ENCODE measurements around the gene SETD6.
A peak's percentile ranks its signal among the peaks of the same experiment; 100 is the strongest.
"Not testable (repeated sequence)": the region's sequence is repeated elsewhere in the genome, so short reads cannot be mapped to it uniquely, and the experiment has no call there.

Gene SETD6

GRCh38 chr16:58515125-58515870, at the start of gene SETD6:
Gene SETD6 (plus strand): TSS chr16:58515517. CDS start chr16:58515538, 21 bp downstream.
- peak in 1 of 2 experiments; percentile 71 for DNase-seq

GRCh38 chr16:58465817-58466216, 49.5 kb upstream of the SETD6 start:
- no peak for DNase-seq

GRCh38 chr16:58466396-58466795, 48.9 kb upstream of the SETD6 start:
- DNase-seq: no peak

GRCh38 chr16:58467905-58468304, 47.4 kb upstream of the SETD6 start:
- DNase-seq: no peak

- DNase-seq: no peak
Measured at GRCh38 chr16:58471209-58471975, 43.9 kb upstream of the SETD6 start.

- DNase-seq: no peak
Measured at GRCh38 chr16:58472266-58472665, 43.1 kb upstream of the SETD6 start.

GRCh38 chr16:58472827-58473226, 42.5 kb upstream of the SETD6 start:
- DNase-seq: no peak

GRCh38 chr16:58474296-58474695, 41.0 kb upstream of the SETD6 start:
- no peak for DNase-seq

GRCh38 chr16:58475091-58475619, 40.2 kb upstream of the SETD6 start:
- no peak for DNase-seq

GRCh38 chr16:58476791-58477190, 38.5 kb upstream of the SETD6 start:
- no peak for DNase-seq

GRCh38 chr16:58478427-58478826, 36.9 kb upstream of the SETD6 start:
- DNase-seq: no peak

GRCh38 chr16:58481226-58481869, 34.0 kb upstream of the SETD6 start:
- no peak for DNase-seq

GRCh38 chr16:58481931-58482330, 33.4 kb upstream of the SETD6 start:
- DNase-seq: no peak

- DNase-seq: no peak
Measured at GRCh38 chr16:58485184-58485887, 30.0 kb upstream of the SETD6 start.

GRCh38 chr16:58487566-58488351, 27.6 kb upstream of the SETD6 start:
- peak in 1 of 2 experiments; percentile 33 for DNase-seq

GRCh38 chr16:58488531-58488930, 26.8 kb upstream of the SETD6 start:
- no peak for DNase-seq

- DNase-seq: no peak
Measured at GRCh38 chr16:58490065-58490464, 25.3 kb upstream of the SETD6 start.

GRCh38 chr16:58490539-58490938, 24.8 kb upstream of the SETD6 start:
- not testable (repeated sequence) for DNase-seq

- DNase-seq: no peak
Measured at GRCh38 chr16:58492066-58492465, 23.3 kb upstream of the SETD6 start.

GRCh38 chr16:58492735-58493134, 22.6 kb upstream of the SETD6 start:
- peak in 1 of 2 experiments; percentile 32 for DNase-seq

GRCh38 chr16:58493756-58494431, 21.4 kb upstream of the SETD6 start:
- DNase-seq: no peak

Data from cerebellar nuclear complex (tissue), 1 donor.